ENCODE data around the gene BCL3. TPM values are rescaled to one million over a fixed set of nuclear protein-coding genes. Genes with fewer than 3 reads are reported as not detected.
A peak's percentile ranks its signal among the peaks of the same experiment; 100 is the strongest.

Gene BCL3
- total and polyA plus RNA-seq, 2 of the 13 experiments (the other 11 are each of a cell fraction or from before 2014, with no cell fraction given): 2.3 to 4.0 TPM

- TF ChIP-seq TFAP4 (IDR thresholded peaks at IDR 0.05; ENCODE audit: borderline replicate concordance, low read depth) (0 out of 2 replicates have a peak, but pooled peaks have one; percentile 38), ZFP37 (CRISPR knock-in tag; IDR thresholded peaks at IDR 0.05; ENCODE audit: borderline replicate concordance) (no peak), NCOA2 (CRISPR knock-in tag; IDR thresholded peaks at IDR 0.05) (no peak), ZNF607 (CRISPR knock-in tag; IDR thresholded peaks at IDR 0.05; ENCODE audit: borderline replicate concordance) (no peak), ZNF780A (CRISPR knock-in tag; IDR thresholded peaks at IDR 0.05) (0 out of 2 replicates have a peak, but pooled peaks have one; percentile 22), GTF2F1 (IDR thresholded peaks at IDR 0.05; ENCODE audit: low read length) (no peak), ZNF670 (CRISPR knock-in tag; IDR thresholded peaks at IDR 0.05; ENCODE audit: borderline replicate concordance) (no peak), ZNF775 (CRISPR knock-in tag; IDR thresholded peaks at IDR 0.05; ENCODE audit: borderline replicate concordance) (no peak), AGO1 (IDR thresholded peaks at IDR 0.05; ENCODE audit: low read depth, low read length, poor library complexity, severe bottlenecking) (peak; percentile 5), ESRRA (CRISPR knock-in tag; IDR thresholded peaks at IDR 0.05; ENCODE audit: low read depth) (no peak), ZNF160 (CRISPR knock-in tag; IDR thresholded peaks at IDR 0.05) (no peak), ZNF331 (CRISPR knock-in tag; IDR thresholded peaks at IDR 0.05) (no peak), ZFY (CRISPR knock-in tag; IDR thresholded peaks at IDR 0.05) (0 out of 2 replicates have a peak, but pooled peaks have one; percentile 27), ZNF549 (CRISPR knock-in tag; IDR thresholded peaks at IDR 0.05) (no peak)
- TF ChIP-seq, protein P1, sequence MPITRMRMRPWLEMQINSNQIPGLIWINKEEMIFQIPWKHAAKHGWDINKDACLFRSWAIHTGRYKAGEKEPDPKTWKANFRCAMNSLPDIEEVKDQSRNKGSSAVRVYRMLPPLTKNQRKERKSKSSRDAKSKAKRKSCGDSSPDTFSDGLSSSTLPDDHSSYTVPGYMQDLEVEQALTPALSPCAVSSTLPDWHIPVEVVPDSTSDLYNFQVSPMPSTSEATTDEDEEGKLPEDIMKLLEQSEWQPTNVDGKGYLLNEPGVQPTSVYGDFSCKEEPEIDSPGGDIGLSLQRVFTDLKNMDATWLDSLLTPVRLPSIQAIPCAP (CRISPR knock-in tag; IDR thresholded peaks at IDR 0.05; ENCODE audit: low read depth): no peak
- TF ChIP-seq, protein P2, sequence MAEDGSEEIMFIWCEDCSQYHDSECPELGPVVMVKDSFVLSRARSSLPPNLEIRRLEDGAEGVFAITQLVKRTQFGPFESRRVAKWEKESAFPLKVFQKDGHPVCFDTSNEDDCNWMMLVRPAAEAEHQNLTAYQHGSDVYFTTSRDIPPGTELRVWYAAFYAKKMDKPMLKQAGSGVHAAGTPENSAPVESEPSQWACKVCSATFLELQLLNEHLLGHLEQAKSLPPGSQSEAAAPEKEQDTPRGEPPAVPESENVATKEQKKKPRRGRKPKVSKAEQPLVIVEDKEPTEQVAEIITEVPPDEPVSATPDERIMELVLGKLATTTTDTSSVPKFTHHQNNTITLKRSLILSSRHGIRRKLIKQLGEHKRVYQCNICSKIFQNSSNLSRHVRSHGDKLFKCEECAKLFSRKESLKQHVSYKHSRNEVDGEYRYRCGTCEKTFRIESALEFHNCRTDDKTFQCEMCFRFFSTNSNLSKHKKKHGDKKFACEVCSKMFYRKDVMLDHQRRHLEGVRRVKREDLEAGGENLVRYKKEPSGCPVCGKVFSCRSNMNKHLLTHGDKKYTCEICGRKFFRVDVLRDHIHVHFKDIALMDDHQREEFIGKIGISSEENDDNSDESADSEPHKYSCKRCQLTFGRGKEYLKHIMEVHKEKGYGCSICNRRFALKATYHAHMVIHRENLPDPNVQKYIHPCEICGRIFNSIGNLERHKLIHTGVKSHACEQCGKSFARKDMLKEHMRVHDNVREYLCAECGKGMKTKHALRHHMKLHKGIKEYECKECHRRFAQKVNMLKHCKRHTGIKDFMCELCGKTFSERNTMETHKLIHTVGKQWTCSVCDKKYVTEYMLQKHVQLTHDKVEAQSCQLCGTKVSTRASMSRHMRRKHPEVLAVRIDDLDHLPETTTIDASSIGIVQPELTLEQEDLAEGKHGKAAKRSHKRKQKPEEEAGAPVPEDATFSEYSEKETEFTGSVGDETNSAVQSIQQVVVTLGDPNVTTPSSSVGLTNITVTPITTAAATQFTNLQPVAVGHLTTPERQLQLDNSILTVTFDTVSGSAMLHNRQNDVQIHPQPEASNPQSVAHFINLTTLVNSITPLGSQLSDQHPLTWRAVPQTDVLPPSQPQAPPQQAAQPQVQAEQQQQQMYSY (CRISPR knock-in tag; IDR thresholded peaks at IDR 0.05): no peak
- TF ChIP-seq, protein P3, sequence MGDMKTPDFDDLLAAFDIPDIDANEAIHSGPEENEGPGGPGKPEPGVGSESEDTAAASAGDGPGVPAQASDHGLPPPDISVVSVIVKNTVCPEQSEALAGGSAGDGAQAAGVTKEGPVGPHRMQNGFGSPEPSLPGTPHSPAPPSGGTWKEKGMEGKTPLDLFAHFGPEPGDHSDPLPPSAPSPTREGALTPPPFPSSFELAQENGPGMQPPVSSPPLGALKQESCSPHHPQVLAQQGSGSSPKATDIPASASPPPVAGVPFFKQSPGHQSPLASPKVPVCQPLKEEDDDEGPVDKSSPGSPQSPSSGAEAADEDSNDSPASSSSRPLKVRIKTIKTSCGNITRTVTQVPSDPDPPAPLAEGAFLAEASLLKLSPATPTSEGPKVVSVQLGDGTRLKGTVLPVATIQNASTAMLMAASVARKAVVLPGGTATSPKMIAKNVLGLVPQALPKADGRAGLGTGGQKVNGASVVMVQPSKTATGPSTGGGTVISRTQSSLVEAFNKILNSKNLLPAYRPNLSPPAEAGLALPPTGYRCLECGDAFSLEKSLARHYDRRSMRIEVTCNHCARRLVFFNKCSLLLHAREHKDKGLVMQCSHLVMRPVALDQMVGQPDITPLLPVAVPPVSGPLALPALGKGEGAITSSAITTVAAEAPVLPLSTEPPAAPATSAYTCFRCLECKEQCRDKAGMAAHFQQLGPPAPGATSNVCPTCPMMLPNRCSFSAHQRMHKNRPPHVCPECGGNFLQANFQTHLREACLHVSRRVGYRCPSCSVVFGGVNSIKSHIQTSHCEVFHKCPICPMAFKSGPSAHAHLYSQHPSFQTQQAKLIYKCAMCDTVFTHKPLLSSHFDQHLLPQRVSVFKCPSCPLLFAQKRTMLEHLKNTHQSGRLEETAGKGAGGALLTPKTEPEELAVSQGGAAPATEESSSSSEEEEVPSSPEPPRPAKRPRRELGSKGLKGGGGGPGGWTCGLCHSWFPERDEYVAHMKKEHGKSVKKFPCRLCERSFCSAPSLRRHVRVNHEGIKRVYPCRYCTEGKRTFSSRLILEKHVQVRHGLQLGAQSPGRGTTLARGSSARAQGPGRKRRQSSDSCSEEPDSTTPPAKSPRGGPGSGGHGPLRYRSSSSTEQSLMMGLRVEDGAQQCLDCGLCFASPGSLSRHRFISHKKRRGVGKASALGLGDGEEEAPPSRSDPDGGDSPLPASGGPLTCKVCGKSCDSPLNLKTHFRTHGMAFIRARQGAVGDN (CRISPR knock-in tag; IDR thresholded peaks at IDR 0.05): 0 out of 2 replicates have a peak, but pooled peaks have one; percentile 3
- TF ChIP-seq, protein P4, sequence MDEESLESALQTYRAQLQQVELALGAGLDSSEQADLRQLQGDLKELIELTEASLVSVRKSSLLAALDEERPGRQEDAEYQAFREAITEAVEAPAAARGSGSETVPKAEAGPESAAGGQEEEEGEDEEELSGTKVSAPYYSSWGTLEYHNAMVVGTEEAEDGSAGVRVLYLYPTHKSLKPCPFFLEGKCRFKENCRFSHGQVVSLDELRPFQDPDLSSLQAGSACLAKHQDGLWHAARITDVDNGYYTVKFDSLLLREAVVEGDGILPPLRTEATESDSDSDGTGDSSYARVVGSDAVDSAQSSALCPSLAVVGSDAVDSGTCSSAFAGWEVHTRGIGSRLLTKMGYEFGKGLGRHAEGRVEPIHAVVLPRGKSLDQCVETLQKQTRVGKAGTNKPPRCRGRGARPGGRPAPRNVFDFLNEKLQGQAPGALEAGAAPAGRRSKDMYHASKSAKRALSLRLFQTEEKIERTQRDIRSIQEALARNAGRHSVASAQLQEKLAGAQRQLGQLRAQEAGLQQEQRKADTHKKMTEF (CRISPR knock-in tag; IDR thresholded peaks at IDR 0.05): 0 out of 2 replicates have a peak, but pooled peaks have one; percentile 17
Measured at GRCh38 chr19:44747739-44748425, 626 bp upstream of the BCL3 start (continued).
